HepG2 (cell line): ENCODE data around the gene VAC14. TPM values are rescaled to one million over a fixed set of nuclear protein-coding genes. Genes with fewer than 3 reads are reported as not detected.

ENCODE experiments used
- BHLHE40 ChIP-seq: IDR thresholded peaks from 2 replicates; pipeline ENCODE4 v1.6.1; 2011; ENCODE audit warnings: low read length, improper control_type of control experiment
- CTCF ChIP-seq: sonication (generic); formaldehyde crosslinking; IDR thresholded peaks from 2 replicates; pipeline ENCODE4 v1.5.0; 2020; ENCODE audit warnings: mild to moderate bottlenecking, missing genetic modification reagents, moderate library complexity
- DR1 ChIP-seq: sonication (generic); formaldehyde crosslinking; IDR thresholded peaks from 2 replicates; pipeline ENCODE4 v1.8.0; 2021; ENCODE audit warnings: mild to moderate bottlenecking, missing genetic modification reagents, inconsistent platforms
- EED ChIP-seq: sonication (generic); formaldehyde crosslinking; IDR thresholded peaks from 2 replicates; pipeline ENCODE4 v1.5.0; 2020; ENCODE audit warnings: mild to moderate bottlenecking, missing genetic modification reagents
- ELK4 ChIP-seq: sonication (generic); formaldehyde crosslinking; IDR thresholded peaks from 2 replicates; pipeline ENCODE4 v1.9.0; 2021; ENCODE audit warnings: missing genetic modification reagents, borderline replicate concordance
- HES4 ChIP-seq: sonication (generic); formaldehyde crosslinking; IDR thresholded peaks from 2 replicates; pipeline ENCODE4 v1.9.0; 2021; ENCODE audit warnings: mild to moderate bottlenecking, missing genetic modification reagents, borderline replicate concordance
- HNF4A ChIP-seq: sonication (generic); formaldehyde crosslinking; IDR thresholded peaks from 2 replicates; pipeline ENCODE4 v1.4.0; 2020; ENCODE audit warnings: missing genetic modification reagents
- HOXA3 ChIP-seq: sonication (generic); formaldehyde crosslinking; IDR thresholded peaks from 2 replicates; pipeline ENCODE4 v1.5.0; 2020; ENCODE audit warnings: missing genetic modification reagents
- JARID2 ChIP-seq: sonication (generic); formaldehyde crosslinking; IDR thresholded peaks from 2 replicates; pipeline ENCODE4 v1.8.1; 2023; ENCODE audit warnings: missing genetic modification reagents, inconsistent platforms; ENCODE audit not compliant: insufficient replicate concordance
- KMT2A ChIP-seq: sonication (generic); formaldehyde crosslinking; IDR thresholded peaks from 2 replicates; pipeline ENCODE4 v1.4.0; 2020; ENCODE audit warnings: missing genetic modification reagents
- SAP130 ChIP-seq: IDR thresholded peaks from 2 replicates; pipeline ENCODE4 v1.6.1; 2016; ENCODE audit warnings: low read depth
- SETDB1 ChIP-seq: sonication (generic); formaldehyde crosslinking; IDR thresholded peaks from 2 replicates; pipeline ENCODE4 v1.5.1; 2020; ENCODE audit warnings: missing genetic modification reagents, mild to moderate bottlenecking, borderline replicate concordance
- TFAP4 ChIP-seq: sonication (generic); IDR thresholded peaks from 2 replicates; pipeline ENCODE4 v1.6.1; 2016; ENCODE audit warnings: low read depth, borderline replicate concordance
- ZMYM3 ChIP-seq: sonication (generic); formaldehyde crosslinking; IDR thresholded peaks from 2 replicates; pipeline ENCODE4 v1.5.1; 2020; ENCODE audit warnings: mild to moderate bottlenecking, missing genetic modification reagents
- ZNF205 ChIP-seq: IDR thresholded peaks from 2 replicates; pipeline ENCODE4 v1.6.1; 2018; ENCODE audit warnings: missing biosample characterization, missing genetic modification reagents
- ZNF292 ChIP-seq: sonication (generic); formaldehyde crosslinking; IDR thresholded peaks from 2 replicates; pipeline ENCODE4 v1.8.1; 2022; ENCODE audit warnings: mild to moderate bottlenecking, low read depth, missing genetic modification reagents, borderline replicate concordance
- ZNF451 ChIP-seq: sonication (generic); formaldehyde crosslinking; IDR thresholded peaks from 2 replicates; pipeline ENCODE4 v1.5.0; 2020; ENCODE audit warnings: mild to moderate bottlenecking, missing genetic modification reagents
- ZNF563 ChIP-seq: sonication (generic); formaldehyde crosslinking; IDR thresholded peaks from 2 replicates; pipeline ENCODE4 v1.8.0; 2022; ENCODE audit warnings: mild to moderate bottlenecking, moderate library complexity, missing genetic modification reagents
- ZNF747 ChIP-seq: sonication (generic); formaldehyde crosslinking; IDR thresholded peaks from 2 replicates; pipeline ENCODE4 v1.8.1; 2023; ENCODE audit warnings: missing genetic modification reagents, mild to moderate bottlenecking, borderline replicate concordance
- ZNF780A ChIP-seq: sonication (generic); formaldehyde crosslinking; IDR thresholded peaks from 2 replicates; pipeline ENCODE4 v1.8.0; 2022; ENCODE audit warnings: mild to moderate bottlenecking, missing genetic modification reagents, moderate library complexity
- ZNF792 ChIP-seq: IDR thresholded peaks from 2 replicates; pipeline ENCODE4 v1.6.1; 2016
- ZSCAN31 ChIP-seq: sonication (generic); formaldehyde crosslinking; IDR thresholded peaks from 2 replicates; pipeline ENCODE4 v1.5.0; 2020; ENCODE audit warnings: low read depth, mild to moderate bottlenecking, missing genetic modification reagents
- polyA plus RNA-seq, 8 experiments: library from polyadenylated mRNA; depleted of rRNA in 3 of 8; stranded (reverse) in 7 of 8; unstranded in 1 of 8; fragments of >200 nt; fragmentation: Illumina TruSeq in 4 of 8; extraction: Trizol in 4 of 8; gene quantifications; 2 replicates each; pipeline versions ENCODE4 v1.2.1 to v1.2.3, GENCODE V29; 2011 to 2016; ENCODE audit warnings: low read depth in 4 of 8, missing spikeins in 1 of 8, mixed read lengths in 1 of 8; ENCODE audit not compliant: insufficient read depth in 1 of 8
- total RNA-seq, 5 experiments: library from RNA; depleted of rRNA; stranded (reverse); fragments of >200 nt; fragmentation: Illumina TruSeq; extraction: Trizol; gene quantifications; 2 replicates each; pipeline ENCODE4 v1.2.3, GENCODE V29; 2016; ENCODE audit warnings: low read depth in 1 of 5
- TF ChIP-seq, protein P1 (sequence below), 2 experiments: IDR thresholded peaks; 2 replicates each; pipeline ENCODE4 v1.6.1; 2011 to 2012; ENCODE audit warnings: low read length in 2 of 2, borderline replicate concordance in 1 of 2, low read depth in 1 of 2, mild to moderate bottlenecking in 1 of 2, moderate library complexity in 1 of 2

Gene VAC14
- total and polyA plus RNA-seq, 2 of the 13 experiments (the other 11 are each of a cell fraction or from before 2014, with no cell fraction given): 23.5 to 24.6 TPM

DNA sequence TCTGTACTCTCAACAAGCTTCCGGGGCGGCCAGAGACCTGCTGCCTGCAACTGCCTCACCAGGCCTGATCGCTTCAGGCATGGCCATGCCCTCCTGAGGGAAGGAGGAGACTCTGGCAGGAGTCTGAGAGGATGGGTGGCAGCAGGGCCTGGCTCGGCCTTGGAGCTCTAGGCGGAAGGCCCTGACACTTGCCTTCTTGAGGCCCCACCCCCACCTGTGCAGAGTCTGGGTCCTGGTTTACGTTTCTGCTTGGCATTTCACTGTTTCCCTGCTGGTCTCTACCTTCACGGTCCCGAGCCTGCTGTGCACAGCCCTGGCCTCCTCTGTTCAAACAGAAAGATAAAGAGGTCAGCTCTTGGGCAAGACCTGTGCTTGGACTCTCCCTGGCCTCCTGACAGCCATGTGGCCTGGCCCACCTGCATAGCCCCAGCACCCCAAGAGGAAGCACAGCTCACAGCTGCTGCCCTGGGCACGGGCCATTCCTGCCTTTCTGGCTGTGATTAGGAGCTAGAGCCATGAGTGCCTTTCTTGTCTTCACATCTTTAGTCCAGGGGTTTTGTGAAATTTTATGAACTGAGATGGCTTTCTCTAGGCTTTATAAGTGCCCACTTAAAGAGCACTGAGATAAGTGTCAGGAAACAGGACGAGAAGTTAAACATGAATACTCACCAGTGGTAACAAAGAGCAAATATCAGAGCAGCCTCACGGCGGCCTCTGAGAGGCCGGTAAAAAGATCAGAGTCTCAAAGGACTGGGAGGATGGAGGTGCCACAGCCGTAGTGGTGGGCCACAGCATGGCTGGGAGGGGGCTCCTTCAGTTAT, 89.5 kb downstream of the VAC14 start (continued):
- TF ChIP-seq ELK4 (CRISPR knock-in tag): no peak
- peak; percentile 66; the same call in 1 of the 2 replicates for TF ChIP-seq ZNF792 (CRISPR knock-in tag)
- peak; percentile 89 for TF ChIP-seq HOXA3
- peak; percentile 86 for TF ChIP-seq ZSCAN31
- no peak for TF ChIP-seq BHLHE40
- no peak for TF ChIP-seq ZNF780A (CRISPR knock-in tag)
- TF ChIP-seq ZNF205: 0 out of 2 replicates have a peak, but pooled peaks have one; percentile 23
- TF ChIP-seq SETDB1 (CRISPR knock-in tag): no peak
- TF ChIP-seq ZNF292 (CRISPR knock-in tag): peak; percentile 92
- TF ChIP-seq ZNF451 (CRISPR knock-in tag): peak; percentile 87; the same call in 1 of the 2 replicates
- TF ChIP-seq DR1 (CRISPR knock-in tag): peak; percentile 72; the same call in 1 of the 2 replicates
- TF ChIP-seq SAP130: peak; percentile 95
- no peak; the same call in 1 of the 2 replicates for TF ChIP-seq CTCF (CRISPR knock-in tag)
- TF ChIP-seq EED (CRISPR knock-in tag): peak; percentile 81
- TF ChIP-seq HNF4A (CRISPR knock-in tag): peak; percentile 78
- TF ChIP-seq, protein P1, sequence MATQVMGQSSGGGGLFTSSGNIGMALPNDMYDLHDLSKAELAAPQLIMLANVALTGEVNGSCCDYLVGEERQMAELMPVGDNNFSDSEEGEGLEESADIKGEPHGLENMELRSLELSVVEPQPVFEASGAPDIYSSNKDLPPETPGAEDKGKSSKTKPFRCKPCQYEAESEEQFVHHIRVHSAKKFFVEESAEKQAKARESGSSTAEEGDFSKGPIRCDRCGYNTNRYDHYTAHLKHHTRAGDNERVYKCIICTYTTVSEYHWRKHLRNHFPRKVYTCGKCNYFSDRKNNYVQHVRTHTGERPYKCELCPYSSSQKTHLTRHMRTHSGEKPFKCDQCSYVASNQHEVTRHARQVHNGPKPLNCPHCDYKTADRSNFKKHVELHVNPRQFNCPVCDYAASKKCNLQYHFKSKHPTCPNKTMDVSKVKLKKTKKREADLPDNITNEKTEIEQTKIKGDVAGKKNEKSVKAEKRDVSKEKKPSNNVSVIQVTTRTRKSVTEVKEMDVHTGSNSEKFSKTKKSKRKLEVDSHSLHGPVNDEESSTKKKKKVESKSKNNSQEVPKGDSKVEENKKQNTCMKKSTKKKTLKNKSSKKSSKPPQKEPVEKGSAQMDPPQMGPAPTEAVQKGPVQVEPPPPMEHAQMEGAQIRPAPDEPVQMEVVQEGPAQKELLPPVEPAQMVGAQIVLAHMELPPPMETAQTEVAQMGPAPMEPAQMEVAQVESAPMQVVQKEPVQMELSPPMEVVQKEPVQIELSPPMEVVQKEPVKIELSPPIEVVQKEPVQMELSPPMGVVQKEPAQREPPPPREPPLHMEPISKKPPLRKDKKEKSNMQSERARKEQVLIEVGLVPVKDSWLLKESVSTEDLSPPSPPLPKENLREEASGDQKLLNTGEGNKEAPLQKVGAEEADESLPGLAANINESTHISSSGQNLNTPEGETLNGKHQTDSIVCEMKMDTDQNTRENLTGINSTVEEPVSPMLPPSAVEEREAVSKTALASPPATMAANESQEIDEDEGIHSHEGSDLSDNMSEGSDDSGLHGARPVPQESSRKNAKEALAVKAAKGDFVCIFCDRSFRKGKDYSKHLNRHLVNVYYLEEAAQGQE (IDR thresholded peaks at IDR 0.05; ENCODE audit: borderline replicate concordance in 1 of 2, low read depth in 1 of 2, low read length in 2 of 2): 0 out of 4 replicates have a peak, but pooled peaks of 1 of the 2 experiments have one; percentile 16
- no peak for TF ChIP-seq HES4
- TF ChIP-seq KMT2A (CRISPR knock-in tag): peak; percentile 54; the same call in 1 of the 2 replicates
- peak; percentile 94 for TF ChIP-seq ZNF747 (CRISPR knock-in tag)
- no peak for TF ChIP-seq JARID2 (CRISPR knock-in tag)
- peak; percentile 100 for TF ChIP-seq ZNF563
- peak; percentile 98 for TF ChIP-seq ZMYM3 (CRISPR knock-in tag)
- peak; percentile 88 for TF ChIP-seq TFAP4
